ENCODE data around the gene PCK2. TPM values are rescaled to one million over a fixed set of nuclear protein-coding genes. Genes with fewer than 3 reads are reported as not detected.

Gene PCK2
- total and polyA plus RNA-seq, 2 of the 13 experiments (the other 11 are each of a cell fraction or from before 2014, with no cell fraction given): 129 to 272 TPM

- TF ChIP-seq ZNF407 (CRISPR knock-in tag; IDR thresholded peaks at IDR 0.05; ENCODE audit: not compliant biosample characterization): peak; percentile 26
- no peak for TF ChIP-seq KLF6 (CRISPR knock-in tag; IDR thresholded peaks at IDR 0.05)
- TF ChIP-seq CBX1 (IDR thresholded peaks at IDR 0.05; ENCODE audit: low read depth): no peak
- 0 out of 2 replicates have a peak, but pooled peaks have one; percentile 40 for TF ChIP-seq ZNF274 (CRISPR knock-in tag; IDR thresholded peaks at IDR 0.05)
- no peak for TF ChIP-seq ZBTB1 (CRISPR knock-in tag; IDR thresholded peaks at IDR 0.05; ENCODE audit: borderline replicate concordance)
- TF ChIP-seq ZNF747 (CRISPR knock-in tag; IDR thresholded peaks at IDR 0.05; ENCODE audit: borderline replicate concordance): no peak
- no peak for TF ChIP-seq ZFP36 (IDR thresholded peaks at IDR 0.05; ENCODE audit: borderline replicate concordance, low read depth, low read length, partially characterized antibody)
- TF ChIP-seq HMGXB3 (CRISPR knock-in tag; IDR thresholded peaks at IDR 0.05; ENCODE audit: borderline replicate concordance): no peak
- peak; percentile 21 for TF ChIP-seq SMC3 (IDR thresholded peaks at IDR 0.05; ENCODE audit: low read length)
- TF ChIP-seq ZFX (CRISPR knock-in tag; IDR thresholded peaks at IDR 0.05; ENCODE audit: low read depth): peak; percentile 75
- TF ChIP-seq ZBTB2 (CRISPR knock-in tag; IDR thresholded peaks at IDR 0.05; ENCODE audit: low read depth): no peak
- peak; percentile 72 for TF ChIP-seq XRCC5 (optimal IDR thresholded peaks at IDR 0.05; ENCODE audit: low read length)
- no peak for TF ChIP-seq ATRX (CRISPR knock-in tag; IDR thresholded peaks at IDR 0.05; ENCODE audit: borderline replicate concordance)
- TF ChIP-seq HNF4G (IDR thresholded peaks at IDR 0.05; ENCODE audit: borderline replicate concordance, low read depth, low read length): no peak
- TF ChIP-seq HNF4G (CRISPR knock-in tag; IDR thresholded peaks at IDR 0.05; ENCODE audit: borderline replicate concordance, low read depth): no peak
- TF ChIP-seq ZNF234 (CRISPR knock-in tag; conservative IDR thresholded peaks at IDR 0.05): no peak
Observed at GRCh38 chr14:24139272-24139934, 45.3 kb downstream of the PCK2 start (continued).
